Nephron (organoid): ENCODE measurements around the gene DGKE.

Source experiments
- H3K27ac Mint-ChIP-seq, 3 experiments: 2 replicates each; pipeline ENCODE4 v1.8.0; 2020; ENCODE audit warnings: mixed read lengths in 3 of 3, mild to moderate bottlenecking in 2 of 3, moderate library complexity in 1 of 3
- H3K27me3 Mint-ChIP-seq: 2 replicates; pipeline ENCODE4 v1.8.0; 2021; ENCODE audit warnings: low read depth, mild to moderate bottlenecking, moderate library complexity, mixed read lengths
- H3K36me3 Mint-ChIP-seq: 2 replicates; pipeline ENCODE4 v1.8.0; 2020; ENCODE audit warnings: low read depth, mixed read lengths
- H3K4me1 Mint-ChIP-seq: 2 replicates; pipeline ENCODE4 v1.8.0; 2020; ENCODE audit warnings: mixed read lengths
- H3K4me3 Mint-ChIP-seq, 3 experiments: 2 replicates each; pipeline ENCODE4 v1.8.0; 2020; ENCODE audit warnings: mild to moderate bottlenecking in 3 of 3, mixed read lengths in 3 of 3, moderate library complexity in 2 of 3
- H3K9me3 Mint-ChIP-seq: 2 replicates; pipeline ENCODE4 v1.8.0; 2020; ENCODE audit warnings: mixed read lengths
- CTCF ChIP-seq, 3 experiments: fragments of 200-600 bp; sonication (generic); IDR thresholded peaks; one replicate each; pipeline ENCODE4 v1.5.0; 2021; ENCODE audit warnings: antibody characterized with exemption in 3 of 3; ENCODE audit not compliant: unreplicated experiment in 3 of 3

Gene DGKE

GRCh38 chr17:56832446-56832845 is 1.5 kb upstream of the DGKE start:
- no peak for TF ChIP-seq CTCF (IDR thresholded peaks at IDR 0.05; ENCODE audit: unreplicated experiment in 3 of 3)
- H3K4me1 Mint-ChIP-seq = peaks cover 28% of the 10 kb centered on the region
- H3K4me3 Mint-ChIP-seq = peak overlapping the region; percentile 88 to 90 (median 90)
- peaks cover 10% of the 10 kb centered on the region for H3K27me3 Mint-ChIP-seq
- H3K27ac Mint-ChIP-seq = no peak overlapping the region
- H3K9me3 Mint-ChIP-seq = no peaks in the 10 kb centered on the region
- peaks cover 20% of the 10 kb centered on the region for H3K36me3 Mint-ChIP-seq

GRCh38 chr17:56833057-56833808 is 718 bp upstream of the DGKE start:
- H3K9me3 Mint-ChIP-seq = no peaks in the 10 kb centered on the region
- no peak for TF ChIP-seq CTCF (IDR thresholded peaks at IDR 0.05; ENCODE audit: unreplicated experiment in 3 of 3)
- H3K36me3 Mint-ChIP-seq = peaks cover 20% of the 10 kb centered on the region
- peaks cover 28% of the 10 kb centered on the region for H3K4me1 Mint-ChIP-seq
- peak overlapping the region in 2 of 3 experiments; percentile 22 to 24 for H3K27ac Mint-ChIP-seq
- peak overlapping the region; percentile 88 to 90 (median 90) for H3K4me3 Mint-ChIP-seq
- H3K27me3 Mint-ChIP-seq = peaks cover 10% of the 10 kb centered on the region

- TF ChIP-seq CTCF (IDR thresholded peaks at IDR 0.05; ENCODE audit: unreplicated experiment in 3 of 3) = peak in 1 of 3 experiments; percentile 11
- peaks cover 10% of the 10 kb centered on the region for H3K27me3 Mint-ChIP-seq
- H3K27ac Mint-ChIP-seq = peak overlapping the region in 2 of 3 experiments; percentile 37 to 50
- no peaks in the 10 kb centered on the region for H3K9me3 Mint-ChIP-seq
- peaks cover 17% of the 10 kb centered on the region for H3K36me3 Mint-ChIP-seq
- H3K4me3 Mint-ChIP-seq = peak overlapping the region; percentile 86 to 88 (median 87)
- peaks cover 28% of the 10 kb centered on the region for H3K4me1 Mint-ChIP-seq
These were observed 671 bp downstream of the DGKE start for GRCh38 chr17:56834380-56835263.

GRCh38 chr17:56835264-56835585 is 1.3 kb downstream of the DGKE start:
- peaks cover 20% of the 10 kb centered on the region for H3K36me3 Mint-ChIP-seq
- peaks cover 10% of the 10 kb centered on the region for H3K27me3 Mint-ChIP-seq
- H3K4me3 Mint-ChIP-seq = peak overlapping the region; percentile 86 to 88 (median 87)
- H3K27ac Mint-ChIP-seq = peak overlapping the region in 2 of 3 experiments; percentile 37 to 50
- no peak for TF ChIP-seq CTCF (IDR thresholded peaks at IDR 0.05; ENCODE audit: unreplicated experiment in 3 of 3)
- H3K4me1 Mint-ChIP-seq = peaks cover 28% of the 10 kb centered on the region
- H3K9me3 Mint-ChIP-seq = no peaks in the 10 kb centered on the region

GRCh38 chr17:56838687-56839086 is 4.7 kb downstream of the DGKE start:
- Mint-ChIP-seq H3K27me3 (peaks cover 5% of the 10 kb centered on the region), H3K4me1 (peaks cover 6% of the 10 kb centered on the region), H3K4me3 (no peak overlapping the region), H3K9me3 (no peaks in the 10 kb centered on the region), H3K27ac (no peak overlapping the region), H3K36me3 (peaks cover 11% of the 10 kb centered on the region)
- no peak for TF ChIP-seq CTCF (IDR thresholded peaks at IDR 0.05; ENCODE audit: unreplicated experiment in 3 of 3)
